ENCODE data around the gene CDHR1.

DNA sequence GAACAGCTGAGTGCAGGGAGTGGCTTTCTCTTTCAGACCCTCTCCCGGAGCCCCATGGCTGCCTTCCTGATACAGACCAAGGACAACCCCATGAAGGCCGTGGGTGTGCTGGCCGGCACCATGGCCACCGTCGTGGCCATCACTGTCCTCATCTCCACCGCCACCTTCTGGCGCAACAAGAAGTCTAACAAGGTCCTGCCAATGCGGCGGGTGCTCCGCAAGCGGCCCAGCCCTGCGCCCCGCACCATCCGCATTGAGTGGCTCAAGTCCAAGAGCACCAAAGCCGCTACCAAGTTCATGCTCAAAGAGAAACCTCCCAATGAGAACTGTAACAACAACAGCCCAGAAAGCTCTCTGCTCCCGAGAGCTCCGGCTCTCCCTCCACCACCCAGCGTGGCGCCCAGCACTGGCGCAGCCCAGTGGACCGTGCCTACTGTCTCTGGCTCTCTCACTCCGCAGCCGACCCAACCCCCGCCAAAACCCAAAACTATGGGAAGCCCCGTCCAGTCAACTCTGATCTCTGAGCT is 19.8 kb downstream of the CDHR1 start:
- TF ChIP-seq POLR2AphosphoS5 (IDR thresholded peaks at IDR 0.05) (no peak), CTCF (IDR thresholded peaks at IDR 0.05) (no peak)

Data from stomach (tissue), 4 donors.